CD4-positive, alpha-beta T cell (primary cell): ENCODE measurements around the gene CDC5L. TPM values are rescaled to one million over a fixed set of nuclear protein-coding genes. Genes with fewer than 3 reads are reported as not detected.
A peak's percentile ranks its signal among the peaks of the same experiment; 100 is the strongest.

Experiments used
- ATAC-seq: fragments of 200-7000 bp; cut with Tn5 transposase; one replicate; pipeline ENCODE4 v1.10.0; 2022; ENCODE audit warnings: mild to moderate bottlenecking; ENCODE audit not compliant: poor library complexity
- CTCF ChIA-PET: fragments of 350-600 bp; sonication (Branson Sonifier 250); formaldehyde crosslinking; loops from one replicate; lab custom pipeline; 2021; ENCODE audit warnings: antibody characterized with exemption, inconsistent platforms; lab: Charles Lee
- POLR2A ChIA-PET: fragments of 350-600 bp; sonication (Branson Sonifier 250); formaldehyde crosslinking; loops from one replicate; lab custom pipeline; 2021; ENCODE audit warnings: antibody characterized with exemption, inconsistent platforms; lab: Charles Lee
- DNase-seq, 14 experiments: peaks; one replicate each; pipeline ENCODE4 v3.0.0-alpha.2; 2013 to 2020; ENCODE audit warnings: mixed read lengths in 2 of 14
- H3K27ac ChIP-seq, 2 donors: one replicate each; pipeline versions ENCODE4 v1.5.1 to v1.7.0; 2013; ENCODE audit warnings: low read length in 2 of 2, low read depth in 1 of 2, mild to moderate bottlenecking in 1 of 2
- H3K27me3 ChIP-seq, 2 experiments: 1 replicate in 1 of 2; 2 replicates in 1 of 2; pipeline versions ENCODE4 v1.6.1 to v1.7.0; 2013; ENCODE audit warnings: low read length in 2 of 2, control low read depth in 1 of 2, mild to moderate bottlenecking in 1 of 2, moderate library complexity in 1 of 2; ENCODE audit not compliant: insufficient read depth in 2 of 2, control insufficient read depth in 1 of 2
- H3K36me3 ChIP-seq: one replicate; pipeline ENCODE4 v1.6.1; 2013; ENCODE audit warnings: low read length, control low read depth; ENCODE audit not compliant: insufficient read depth
- H3K4me1 ChIP-seq: one replicate; pipeline ENCODE4 v1.6.1; 2013; ENCODE audit warnings: low read length, control low read depth; ENCODE audit not compliant: insufficient read depth
- H3K4me3 ChIP-seq: one replicate; pipeline ENCODE4 v1.5.1; 2013; ENCODE audit warnings: mild to moderate bottlenecking, low read length, moderate library complexity
- H3K9me3 ChIP-seq, 2 experiments: 1 replicate in 1 of 2; 2 replicates in 1 of 2; pipeline versions ENCODE4 v1.6.1 to v1.7.0; 2013; ENCODE audit warnings: low read length in 2 of 2, mild to moderate bottlenecking in 2 of 2, control low read depth in 1 of 2, moderate library complexity in 1 of 2; ENCODE audit not compliant: control insufficient read depth in 1 of 2, insufficient read depth in 1 of 2
- H3K27ac Mint-ChIP-seq: one replicate; pipeline ENCODE4 v1.8.0; 2020; ENCODE audit warnings: mixed read lengths
- H3K27me3 Mint-ChIP-seq: one replicate; pipeline ENCODE4 v1.8.0; 2021; ENCODE audit warnings: mixed read lengths
- H3K36me3 Mint-ChIP-seq: one replicate; pipeline ENCODE4 v1.8.0; 2021; ENCODE audit warnings: low read depth, mixed read lengths
- H3K4me1 Mint-ChIP-seq: one replicate; pipeline ENCODE4 v1.8.0; 2021; ENCODE audit warnings: low read depth, mixed read lengths
- H3K4me3 Mint-ChIP-seq: one replicate; pipeline ENCODE4 v1.8.0; 2020; ENCODE audit warnings: mild to moderate bottlenecking, mixed read lengths
- H3K9me3 Mint-ChIP-seq: one replicate; pipeline ENCODE4 v1.8.0; 2020; ENCODE audit warnings: mixed read lengths
- intact Hi-C, 2 experiments: fragments of 100-400 bp; cut with DNase I in 1 of 2; cut with micrococcal nuclease in 1 of 2; formaldehyde crosslinking; loops; one replicate each; pipeline versions ENCODE4 v1.15.1 to v1.9.0; 2023 to 2025; cut with DNase I, micrococcal nuclease
- total RNA-seq, 174 experiments: library from RNA in 2 of 174; stranded (reverse) in 2 of 174; gene quantifications; one replicate each; pipeline ENCODE4 v1.2.3 and lab custom pipeline; 2021 to 2026
- TF ChIP-seq, protein P1 (sequence below): fragments of 200-600 bp; IDR thresholded peaks from one replicate; pipeline ENCODE4 v1.8.0; 2022; ENCODE audit warnings: antibody characterized with exemption, mild to moderate bottlenecking

The CDC5L gene
- total RNA-seq, 2 experiments from 2014 or later, result 18.9 to 19.9 TPM

DNA sequence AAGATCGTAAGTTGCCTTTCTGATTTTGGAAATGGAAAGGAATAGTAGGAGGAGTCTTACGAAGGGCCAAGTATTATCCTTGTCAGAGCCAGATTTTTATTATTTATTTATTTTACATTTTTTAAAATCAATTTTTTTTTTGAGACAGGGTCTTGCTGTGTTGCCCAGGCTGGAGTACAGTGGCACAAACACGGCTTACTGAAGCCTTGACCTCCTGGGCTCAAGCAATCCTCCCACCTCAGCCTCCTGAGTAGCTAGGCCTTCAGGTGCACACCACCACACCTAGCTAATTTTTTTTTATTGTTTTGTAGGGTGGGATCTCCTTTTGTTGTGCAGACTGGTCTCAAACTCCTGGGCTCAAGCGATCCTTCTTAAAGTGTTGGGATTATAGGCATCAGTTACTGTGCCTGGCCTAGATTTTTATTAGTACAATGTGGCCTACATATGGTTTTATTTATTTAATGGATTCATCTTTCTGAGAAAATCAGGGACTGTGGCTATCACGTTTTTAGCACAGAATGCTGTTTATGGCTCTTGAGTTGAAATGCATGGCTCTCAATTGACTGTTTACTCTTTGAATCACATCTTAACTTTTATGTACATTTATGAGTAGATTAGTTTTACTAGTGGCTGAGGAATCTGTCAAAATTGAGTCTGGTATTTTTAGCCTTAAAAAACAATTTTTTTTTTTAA is 16.7 kb downstream of the CDC5L start:
- peaks cover 88% of the 10 kb centered on the region for H3K36me3 Mint-ChIP-seq
- Histone ChIP-seq H3K9me3 (peaks cover 0 to 3% of the 10 kb centered on the region in 2 experiments), H3K27me3 (no peaks in the 10 kb centered on the region), H3K4me1 (no peaks in the 10 kb centered on the region), H3K4me3 (no peak overlapping the region), H3K36me3 (peaks cover 82% of the 10 kb centered on the region), H3K27ac (no peak overlapping the region)
- TF ChIP-seq, protein P1, sequence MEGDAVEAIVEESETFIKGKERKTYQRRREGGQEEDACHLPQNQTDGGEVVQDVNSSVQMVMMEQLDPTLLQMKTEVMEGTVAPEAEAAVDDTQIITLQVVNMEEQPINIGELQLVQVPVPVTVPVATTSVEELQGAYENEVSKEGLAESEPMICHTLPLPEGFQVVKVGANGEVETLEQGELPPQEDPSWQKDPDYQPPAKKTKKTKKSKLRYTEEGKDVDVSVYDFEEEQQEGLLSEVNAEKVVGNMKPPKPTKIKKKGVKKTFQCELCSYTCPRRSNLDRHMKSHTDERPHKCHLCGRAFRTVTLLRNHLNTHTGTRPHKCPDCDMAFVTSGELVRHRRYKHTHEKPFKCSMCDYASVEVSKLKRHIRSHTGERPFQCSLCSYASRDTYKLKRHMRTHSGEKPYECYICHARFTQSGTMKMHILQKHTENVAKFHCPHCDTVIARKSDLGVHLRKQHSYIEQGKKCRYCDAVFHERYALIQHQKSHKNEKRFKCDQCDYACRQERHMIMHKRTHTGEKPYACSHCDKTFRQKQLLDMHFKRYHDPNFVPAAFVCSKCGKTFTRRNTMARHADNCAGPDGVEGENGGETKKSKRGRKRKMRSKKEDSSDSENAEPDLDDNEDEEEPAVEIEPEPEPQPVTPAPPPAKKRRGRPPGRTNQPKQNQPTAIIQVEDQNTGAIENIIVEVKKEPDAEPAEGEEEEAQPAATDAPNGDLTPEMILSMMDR, result no peak
- peaks cover 34% of the 10 kb centered on the region for H3K4me1 Mint-ChIP-seq
- no peaks in the 10 kb centered on the region for H3K9me3 Mint-ChIP-seq
- ChIA-PET POLR2A (interaction anchor here (2.3 kb wide), 1 partner anchor 17 kb away, joined by 10 read pairs; the partner anchor contains the start of gene CDC5L), CTCF (no interaction called here)
- DNase-seq, result no peak
- no peak for ATAC-seq
- H3K27ac Mint-ChIP-seq, result no peak overlapping the region
- no peak overlapping the region for H3K4me3 Mint-ChIP-seq
- no peaks in the 10 kb centered on the region for H3K27me3 Mint-ChIP-seq
- intact Hi-C loops, result no loop called here

DNA sequence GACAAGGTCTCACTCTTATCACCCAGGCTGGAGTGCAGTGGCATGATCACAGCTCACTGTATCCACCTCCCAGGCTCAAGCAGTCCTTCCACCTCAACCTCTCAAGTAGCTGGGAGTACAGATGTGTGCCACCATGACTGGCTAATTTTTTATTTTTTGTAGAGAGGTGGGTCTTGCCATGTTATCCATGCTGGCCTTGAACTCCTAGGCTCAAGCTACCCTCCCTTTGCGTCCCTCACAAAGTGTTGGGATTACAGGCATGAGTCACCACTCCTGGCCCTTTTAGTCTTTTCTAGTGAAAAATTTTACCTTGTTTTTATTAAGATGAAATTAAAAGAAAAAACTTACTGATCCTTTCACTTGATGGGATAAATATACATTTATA is 17.2 kb downstream of the CDC5L start:
- Mint-ChIP-seq H3K36me3 (peaks cover 89% of the 10 kb centered on the region), H3K9me3 (no peaks in the 10 kb centered on the region), H3K4me1 (peaks cover 34% of the 10 kb centered on the region), H3K27me3 (no peaks in the 10 kb centered on the region), H3K4me3 (no peak overlapping the region), H3K27ac (no peak overlapping the region)
- Histone ChIP-seq H3K27me3 (no peaks in the 10 kb centered on the region), H3K27ac (no peak overlapping the region), H3K36me3 (peaks cover 85% of the 10 kb centered on the region), H3K4me3 (no peak overlapping the region), H3K4me1 (no peaks in the 10 kb centered on the region), H3K9me3 (peaks cover 0 to 3% of the 10 kb centered on the region in 2 experiments)
- TF ChIP-seq, protein P1, result no peak
- CTCF ChIA-PET, result no interaction called here
- ATAC-seq (no peak), DNase-seq (no peak)
- intact Hi-C loops, result no loop called here
- POLR2A ChIA-PET, result no interaction called here

DNA sequence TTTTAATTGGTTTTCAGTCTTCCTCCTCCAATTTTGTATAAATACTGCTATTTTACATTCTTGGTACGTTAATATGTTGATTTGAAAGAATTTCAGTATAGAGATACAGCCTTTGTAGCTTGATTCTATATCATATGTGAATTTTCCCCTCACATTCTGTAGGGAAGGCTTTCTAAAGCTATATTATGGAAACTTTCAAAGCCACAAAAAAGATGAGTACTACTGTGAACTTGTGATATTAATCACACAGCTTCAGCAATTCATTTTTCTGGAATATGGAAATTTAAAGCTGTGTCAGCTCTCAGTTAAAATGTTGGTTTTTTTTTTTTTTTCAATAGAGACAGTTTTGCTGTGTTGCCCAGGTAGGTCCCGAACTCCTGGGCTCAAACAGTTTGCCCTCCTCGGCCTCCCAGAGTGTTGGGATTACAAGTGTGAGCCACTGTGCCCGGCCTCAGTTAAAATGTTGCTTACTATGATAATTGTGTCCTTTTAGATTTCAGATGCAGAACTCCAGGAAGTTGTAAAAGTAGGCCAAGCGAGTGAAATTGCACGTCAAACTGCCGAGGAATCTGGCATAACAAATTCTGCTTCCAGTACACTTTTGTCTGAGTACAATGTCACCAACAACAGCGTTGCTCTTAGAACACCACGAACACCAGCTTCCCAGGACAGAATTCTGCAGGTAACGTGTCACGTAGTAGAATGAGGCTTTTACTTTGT is 20.6 kb downstream of the CDC5L start:
- peak overlapping the region; percentile 0 for H3K27ac Mint-ChIP-seq
- ChIA-PET POLR2A (interaction anchor here (1.1 kb wide), 1 partner anchor 21 kb away, joined by 3 read pairs; the partner anchor contains the start of gene CDC5L), CTCF (no interaction called here)
- no peaks in the 10 kb centered on the region for H3K9me3 ChIP-seq
- no peaks in the 10 kb centered on the region for H3K27me3 Mint-ChIP-seq
- TF ChIP-seq, protein P1, result no peak
- H3K4me1 ChIP-seq, result no peaks in the 10 kb centered on the region
- no peak for DNase-seq
- no peaks in the 10 kb centered on the region for H3K27me3 ChIP-seq
- no peak overlapping the region for H3K4me3 Mint-ChIP-seq
- peaks cover 3% of the 10 kb centered on the region for H3K9me3 Mint-ChIP-seq
- H3K4me1 Mint-ChIP-seq, result peaks cover 35% of the 10 kb centered on the region
- intact Hi-C loops, result no loop called here
- no peak for ATAC-seq
- H3K36me3 Mint-ChIP-seq, result peaks cover 98% of the 10 kb centered on the region
- no peak overlapping the region for H3K27ac ChIP-seq
- peaks cover 87% of the 10 kb centered on the region for H3K36me3 ChIP-seq
- no peak overlapping the region for H3K4me3 ChIP-seq
